ENCODE measurements around the gene GLIPR2. TPM values are rescaled to one million over a fixed set of nuclear protein-coding genes. Genes with fewer than 3 reads are reported as not detected.
A peak's percentile ranks its signal among the peaks of the same experiment; 100 is the strongest.
"Not testable (repeated sequence)": the region's sequence is repeated elsewhere in the genome, so short reads cannot be mapped to it uniquely, and the experiment has no call there.

Gene GLIPR2
- total RNA-seq, 2 donors from 2014 or later: 32.5 to 51.4 TPM

- DNase-seq: no peak
- H3K9me3 ChIP-seq (ENCODE audit: control insufficient read depth, low read length, poor library complexity, severe bottlenecking): no peaks in the 10 kb centered on the region
- peak overlapping the region; percentile 59 for H3K27ac Mint-ChIP-seq
- no peak for ATAC-seq
- peaks cover 22% of the 10 kb centered on the region for H3K4me1 Mint-ChIP-seq
- H3K4me3 Mint-ChIP-seq: no peak overlapping the region
- no peaks in the 10 kb centered on the region for H3K27me3 Mint-ChIP-seq
- H3K36me3 Mint-ChIP-seq (ENCODE audit: low read depth): no peaks in the 10 kb centered on the region
These were observed 8.2 kb upstream of the GLIPR2 start for GRCh38 chr9:36128349-36128748.

GRCh38 chr9:36129139-36129538 lies 7.4 kb upstream of the GLIPR2 start:
- Mint-ChIP-seq H3K4me1 (peaks cover 22% of the 10 kb centered on the region), H3K27me3 (no peaks in the 10 kb centered on the region), H3K36me3 (ENCODE audit: low read depth) (no peaks in the 10 kb centered on the region), H3K4me3 (no peak overlapping the region), H3K27ac (no peak overlapping the region)
- ATAC-seq (no peak), DNase-seq (no peak)
- H3K9me3 ChIP-seq (ENCODE audit: control insufficient read depth, low read length, poor library complexity, severe bottlenecking): no peaks in the 10 kb centered on the region

GRCh38 chr9:36131666-36132065 lies 4.9 kb upstream of the GLIPR2 start:
- not testable (repeated sequence) for H3K4me3 Mint-ChIP-seq; H3K9me3 ChIP-seq (ENCODE audit: control insufficient read depth, low read length, poor library complexity, severe bottlenecking); H3K36me3 Mint-ChIP-seq (ENCODE audit: low read depth); ATAC-seq; DNase-seq; H3K27me3 Mint-ChIP-seq; H3K27ac Mint-ChIP-seq
- peaks cover 16% of the 10 kb centered on the region for H3K4me1 Mint-ChIP-seq

GRCh38 chr9:36132086-36132485 lies 4.4 kb upstream of the GLIPR2 start:
- Mint-ChIP-seq H3K27ac (no peak overlapping the region), H3K27me3 (no peaks in the 10 kb centered on the region), H3K4me3 (no peak overlapping the region), H3K36me3 (ENCODE audit: low read depth) (peaks cover under 1% of the 10 kb centered on the region), H3K4me1 (peaks cover 15% of the 10 kb centered on the region)
- ATAC-seq (no peak), DNase-seq (no peak)
- H3K9me3 ChIP-seq (ENCODE audit: control insufficient read depth, low read length, poor library complexity, severe bottlenecking): no peaks in the 10 kb centered on the region

- no peaks in the 10 kb centered on the region for H3K9me3 ChIP-seq (ENCODE audit: control insufficient read depth, low read length, poor library complexity, severe bottlenecking)
- Mint-ChIP-seq H3K4me1 (peaks cover 32% of the 10 kb centered on the region), H3K27ac (no peak overlapping the region), H3K36me3 (ENCODE audit: low read depth) (peaks cover 3% of the 10 kb centered on the region), H3K27me3 (no peaks in the 10 kb centered on the region), H3K4me3 (peak overlapping the region; percentile 92)
- no peak for DNase-seq
- no peak for ATAC-seq
These were observed 1.6 kb upstream of the GLIPR2 start for GRCh38 chr9:36134761-36135505.

- Mint-ChIP-seq H3K4me3 (peak overlapping the region; percentile 92), H3K36me3 (ENCODE audit: low read depth) (peaks cover 6% of the 10 kb centered on the region), H3K4me1 (peaks cover 40% of the 10 kb centered on the region), H3K27me3 (no peaks in the 10 kb centered on the region), H3K27ac (peak overlapping the region; percentile 14)
- ATAC-seq (no peak), DNase-seq (no peak)
- H3K9me3 ChIP-seq (ENCODE audit: control insufficient read depth, low read length, poor library complexity, severe bottlenecking): no peaks in the 10 kb centered on the region
These were observed 727 bp upstream of the GLIPR2 start for GRCh38 chr9:36135741-36136271.

GRCh38 chr9:36136894-36137391 lies 410 bp downstream of the GLIPR2 start:
- H3K4me1 Mint-ChIP-seq: peaks cover 50% of the 10 kb centered on the region
- H3K4me3 Mint-ChIP-seq: peak overlapping the region; percentile 99
- ATAC-seq: peak; percentile 44
- peak overlapping the region; percentile 100 for H3K27ac Mint-ChIP-seq
- DNase-seq: no peak
- no peaks in the 10 kb centered on the region for H3K9me3 ChIP-seq (ENCODE audit: control insufficient read depth, low read length, poor library complexity, severe bottlenecking)
- H3K27me3 Mint-ChIP-seq: no peaks in the 10 kb centered on the region
- peaks cover 6% of the 10 kb centered on the region for H3K36me3 Mint-ChIP-seq (ENCODE audit: low read depth)

- no peaks in the 10 kb centered on the region for H3K9me3 ChIP-seq (ENCODE audit: control insufficient read depth, low read length, poor library complexity, severe bottlenecking)
- Mint-ChIP-seq H3K4me3 (peak overlapping the region; percentile 99), H3K27me3 (no peaks in the 10 kb centered on the region), H3K27ac (peak overlapping the region; percentile 100), H3K36me3 (ENCODE audit: low read depth) (peaks cover 6% of the 10 kb centered on the region), H3K4me1 (peaks cover 55% of the 10 kb centered on the region)
- ATAC-seq (no peak), DNase-seq (no peak)
These were observed 965 bp downstream of the GLIPR2 start for GRCh38 chr9:36137392-36138004.

- H3K27ac Mint-ChIP-seq: peak overlapping the region; percentile 100
- peak overlapping the region; percentile 99 for H3K4me3 Mint-ChIP-seq
- DNase-seq: no peak
- H3K27me3 Mint-ChIP-seq: no peaks in the 10 kb centered on the region
- H3K36me3 Mint-ChIP-seq (ENCODE audit: low read depth): peaks cover 6% of the 10 kb centered on the region
- H3K4me1 Mint-ChIP-seq: peaks cover 65% of the 10 kb centered on the region
- no peak for ATAC-seq
- no peaks in the 10 kb centered on the region for H3K9me3 ChIP-seq (ENCODE audit: control insufficient read depth, low read length, poor library complexity, severe bottlenecking)
These were observed 2.0 kb downstream of the GLIPR2 start for GRCh38 chr9:36138496-36138895.

GRCh38 chr9:36138901-36139300 lies 2.4 kb downstream of the GLIPR2 start:
- DNase-seq (no peak), ATAC-seq (no peak)
- peak overlapping the region; percentile 99 for H3K4me3 Mint-ChIP-seq
- no peaks in the 10 kb centered on the region for H3K9me3 ChIP-seq (ENCODE audit: control insufficient read depth, low read length, poor library complexity, severe bottlenecking)
- H3K4me1 Mint-ChIP-seq: peaks cover 69% of the 10 kb centered on the region
- no peaks in the 10 kb centered on the region for H3K27me3 Mint-ChIP-seq
- peak overlapping the region; percentile 100 for H3K27ac Mint-ChIP-seq
- peaks cover 7% of the 10 kb centered on the region for H3K36me3 Mint-ChIP-seq (ENCODE audit: low read depth)

- DNase-seq: no peak
- Mint-ChIP-seq H3K36me3 (ENCODE audit: low read depth) (peaks cover 12% of the 10 kb centered on the region), H3K27ac (peak overlapping the region; percentile 100), H3K4me1 (peaks cover 79% of the 10 kb centered on the region), H3K4me3 (peak overlapping the region; percentile 99), H3K27me3 (no peaks in the 10 kb centered on the region)
- peak; percentile 6 for ATAC-seq
- H3K9me3 ChIP-seq (ENCODE audit: control insufficient read depth, low read length, poor library complexity, severe bottlenecking): no peaks in the 10 kb centered on the region
These were observed 3.9 kb downstream of the GLIPR2 start for GRCh38 chr9:36140086-36141084.

GRCh38 chr9:36141288-36141687 lies 4.8 kb downstream of the GLIPR2 start:
- peak overlapping the region; percentile 100 for H3K27ac Mint-ChIP-seq
- H3K9me3 ChIP-seq (ENCODE audit: control insufficient read depth, low read length, poor library complexity, severe bottlenecking): no peaks in the 10 kb centered on the region
- peak overlapping the region; percentile 98 for H3K4me3 Mint-ChIP-seq
- ATAC-seq (no peak), DNase-seq (no peak)
- H3K4me1 Mint-ChIP-seq: peaks cover 77% of the 10 kb centered on the region
- no peaks in the 10 kb centered on the region for H3K27me3 Mint-ChIP-seq
- peaks cover 14% of the 10 kb centered on the region for H3K36me3 Mint-ChIP-seq (ENCODE audit: low read depth)

Data from T-helper 17 cell (primary cell).